ENCODE results near the gene PGS1.

Gene PGS1

GRCh38 chr17:78395155-78395554 is 16.7 kb downstream of the PGS1 start:
- POLR2A ChIA-PET: no interaction called here
- DNase-seq (ENCODE audit: extremely low spot score): no peak
- CTCF ChIA-PET: interaction anchor here (1.5 to 2.1 kb wide), 5 partner anchors 13 to 106 kb away, joined by 3 to 9 read pairs (median 5); no protein-coding TSS in a partner anchor
- no peak for TF ChIP-seq CTCF (IDR thresholded peaks at IDR 0.05; ENCODE audit: control extremely low read depth, extremely low read depth, low read depth, missing control alignments)

GRCh38 chr17:78396441-78397337 is 18.2 kb downstream of the PGS1 start:
- POLR2A ChIA-PET: interaction anchor here (0.7 kb wide), 1 partner anchor 38 kb away, joined by 3 read pairs; no protein-coding TSS in a partner anchor
- no peak for TF ChIP-seq CTCF (IDR thresholded peaks at IDR 0.05; ENCODE audit: control extremely low read depth, extremely low read depth, low read depth, missing control alignments)
- CTCF ChIA-PET: interaction anchor here (1.0 to 2.1 kb wide), 6 partner anchors 12 to 108 kb away, joined by 3 to 9 read pairs (median 4); no protein-coding TSS in a partner anchor
- no peak for DNase-seq (ENCODE audit: extremely low spot score)

- CTCF ChIA-PET: no interaction called here
- POLR2A ChIA-PET: no interaction called here
- TF ChIP-seq CTCF (IDR thresholded peaks at IDR 0.05; ENCODE audit: control extremely low read depth, extremely low read depth, low read depth, missing control alignments): no peak
- DNase-seq (ENCODE audit: extremely low spot score): no peak
Observed at GRCh38 chr17:78397681-78398101, 19.2 kb downstream of the PGS1 start.

- no peak for TF ChIP-seq CTCF (IDR thresholded peaks at IDR 0.05; ENCODE audit: control extremely low read depth, extremely low read depth, low read depth, missing control alignments)
- no peak for DNase-seq (ENCODE audit: extremely low spot score)
- ChIA-PET POLR2A (no interaction called here), CTCF (no interaction called here)
Observed at GRCh38 chr17:78398390-78398789, 19.9 kb downstream of the PGS1 start.

- DNase-seq (ENCODE audit: extremely low spot score): no peak
- ChIA-PET POLR2A (no interaction called here), CTCF (no interaction called here)
- no peak for TF ChIP-seq CTCF (IDR thresholded peaks at IDR 0.05; ENCODE audit: control extremely low read depth, extremely low read depth, low read depth, missing control alignments)
Observed at GRCh38 chr17:78399028-78399692, 20.7 kb downstream of the PGS1 start.

GRCh38 chr17:78399693-78400144 is 21.3 kb downstream of the PGS1 start:
- DNase-seq (ENCODE audit: extremely low spot score): no peak
- ChIA-PET POLR2A (no interaction called here), CTCF (interaction anchor here (2.5 to 6.3 kb wide), 3 partner anchors 9 to 39 kb away, joined by 9 to 29 read pairs (median 11); partner anchors contain the start of gene SOCS3)
- TF ChIP-seq CTCF (IDR thresholded peaks at IDR 0.05; ENCODE audit: control extremely low read depth, extremely low read depth, low read depth, missing control alignments): no peak
